Testis (tissue), 2 donors: Measurements from ENCODE around the gene DPYD.

Experiments used
- POLR2A ChIP-seq: fragments of 450-650 bp; IDR thresholded peaks from one replicate; pipeline ENCODE4 v1.6.1; 2017; ENCODE audit warnings: antibody characterized with exemption, mild to moderate bottlenecking, moderate library complexity
- TF ChIP-seq, protein P1 (sequence below), 3 experiments: fragments of 450-650 bp in 2 of 3; fragments of 200-600 bp in 1 of 3; sonication (generic) in 1 of 3; IDR thresholded peaks; one replicate each; pipeline ENCODE4 v1.5.1; 2016 to 2019; ENCODE audit warnings: antibody characterized with exemption in 3 of 3, mild to moderate bottlenecking in 2 of 3, moderate library complexity in 1 of 3

DNA sequence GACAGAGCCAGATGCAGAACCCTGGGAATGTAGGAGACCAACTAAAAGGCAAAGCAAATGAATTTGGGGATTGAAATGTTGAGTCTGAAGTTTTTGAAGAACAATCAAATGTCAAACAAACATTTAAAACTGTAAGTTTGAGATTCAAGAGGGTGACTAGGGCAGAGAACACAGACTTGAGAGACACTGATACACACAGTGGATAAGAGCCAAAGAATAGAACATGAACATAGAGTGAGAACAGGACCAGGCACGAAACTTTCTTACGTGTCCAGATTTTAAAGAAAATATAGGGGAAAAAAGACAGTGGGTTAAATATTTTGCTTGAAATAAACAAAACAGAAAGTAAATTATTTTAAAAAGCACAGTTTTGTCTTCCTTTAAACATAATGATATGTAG, 115.7 kb downstream of the DPYD start:
- TF ChIP-seq, protein P1, sequence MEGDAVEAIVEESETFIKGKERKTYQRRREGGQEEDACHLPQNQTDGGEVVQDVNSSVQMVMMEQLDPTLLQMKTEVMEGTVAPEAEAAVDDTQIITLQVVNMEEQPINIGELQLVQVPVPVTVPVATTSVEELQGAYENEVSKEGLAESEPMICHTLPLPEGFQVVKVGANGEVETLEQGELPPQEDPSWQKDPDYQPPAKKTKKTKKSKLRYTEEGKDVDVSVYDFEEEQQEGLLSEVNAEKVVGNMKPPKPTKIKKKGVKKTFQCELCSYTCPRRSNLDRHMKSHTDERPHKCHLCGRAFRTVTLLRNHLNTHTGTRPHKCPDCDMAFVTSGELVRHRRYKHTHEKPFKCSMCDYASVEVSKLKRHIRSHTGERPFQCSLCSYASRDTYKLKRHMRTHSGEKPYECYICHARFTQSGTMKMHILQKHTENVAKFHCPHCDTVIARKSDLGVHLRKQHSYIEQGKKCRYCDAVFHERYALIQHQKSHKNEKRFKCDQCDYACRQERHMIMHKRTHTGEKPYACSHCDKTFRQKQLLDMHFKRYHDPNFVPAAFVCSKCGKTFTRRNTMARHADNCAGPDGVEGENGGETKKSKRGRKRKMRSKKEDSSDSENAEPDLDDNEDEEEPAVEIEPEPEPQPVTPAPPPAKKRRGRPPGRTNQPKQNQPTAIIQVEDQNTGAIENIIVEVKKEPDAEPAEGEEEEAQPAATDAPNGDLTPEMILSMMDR (IDR thresholded peaks at IDR 0.05) = no peak
- TF ChIP-seq POLR2A = no peak
